OCI-LY3 (cell line): Measurements from ENCODE around the gene PPP4R2.

ENCODE experiments used
- CTCF ChIP-seq: fragments of 200-600, 300-600 bp; sonication (generic); IDR thresholded peaks from 2 replicates; pipeline ENCODE4 v1.5.1; 2014; ENCODE audit warnings: antibody characterized with exemption, low read length, low read depth
- EZH2phosphoT487 ChIP-seq: fragments of 200-600 bp; shearing (Covaris generic); IDR thresholded peaks from 2 replicates; pipeline ENCODE4 v1.6.1; 2018; ENCODE audit warnings: antibody characterized with exemption, mixed run types, low read depth

GRCh38 chr3:73086071-73086494 is 89.5 kb downstream of the PPP4R2 start:
- TF ChIP-seq CTCF (peak; percentile 90), EZH2phosphoT487 (no peak)
